Measurements from ENCODE around the gene DVL2. TPM values are rescaled to one million over a fixed set of nuclear protein-coding genes. Genes with fewer than 3 reads are reported as not detected.

The DVL2 gene
- total and polyA plus RNA-seq, 9 donors = 8.2 to 80.6 (median 55.8) TPM

DNA sequence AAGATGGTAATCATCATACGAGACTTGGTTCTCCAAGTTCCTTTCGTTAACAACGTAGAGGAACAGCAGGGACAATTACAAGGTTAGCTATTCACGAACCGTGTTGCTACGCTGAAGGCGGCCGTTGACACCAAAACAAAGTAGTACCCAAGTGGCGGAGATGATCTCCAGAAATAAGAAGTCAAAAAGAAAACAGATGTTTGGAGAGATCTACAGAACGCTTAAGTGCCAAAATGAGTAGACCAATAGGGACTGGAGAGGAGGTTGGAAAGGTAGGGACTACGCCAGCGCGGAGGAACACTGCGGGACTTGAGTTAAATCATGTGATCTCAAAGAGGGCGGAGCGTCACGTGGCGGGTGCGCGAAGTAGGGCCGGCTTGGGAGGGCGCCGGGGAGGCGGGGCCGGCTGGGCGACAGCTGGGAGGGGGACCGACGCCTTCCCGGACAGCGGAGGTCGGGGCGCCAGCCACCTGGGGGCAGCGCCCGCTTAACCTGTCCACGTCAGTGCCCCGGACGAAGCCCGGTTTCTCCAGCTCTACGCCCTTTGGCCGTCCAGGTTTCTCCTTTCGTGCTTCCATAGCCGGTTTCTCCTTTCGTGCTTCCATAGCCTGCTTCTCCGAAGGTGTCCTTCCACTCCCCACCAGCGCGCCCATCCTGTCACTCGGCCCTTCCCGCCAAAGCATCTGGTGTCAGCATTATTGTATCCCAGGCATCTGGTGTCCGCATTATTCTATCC lies 8.6 kb upstream of the DVL2 start:
- intact Hi-C loops (cut with DNase I) = no loop called here
- Histone ChIP-seq H3K27ac (peak overlapping the region; percentile 91 to 98), H3K36me3 (no peaks in the 10 kb centered on the region), H3K27me3 (no peaks in the 10 kb centered on the region), H3K4me3 (peak overlapping the region; percentile 86), H3K4me1 (ENCODE audit: insufficient read depth) (peaks cover 6% of the 10 kb centered on the region), H3K9me3 (no peaks in the 10 kb centered on the region)
- peak; percentile 97 to 98 (median 97) for DNase-seq
- WGBS, 3 donors = 0 to 1% (median 1%) methylated on average over 49 of the region's 49 CpGs
- TF ChIP-seq EP300 (IDR thresholded peaks at IDR 0.05) (peak; percentile 89), POLR2A (IDR thresholded peaks at IDR 0.05) (peak; percentile 50)
- TF ChIP-seq, protein P1, sequence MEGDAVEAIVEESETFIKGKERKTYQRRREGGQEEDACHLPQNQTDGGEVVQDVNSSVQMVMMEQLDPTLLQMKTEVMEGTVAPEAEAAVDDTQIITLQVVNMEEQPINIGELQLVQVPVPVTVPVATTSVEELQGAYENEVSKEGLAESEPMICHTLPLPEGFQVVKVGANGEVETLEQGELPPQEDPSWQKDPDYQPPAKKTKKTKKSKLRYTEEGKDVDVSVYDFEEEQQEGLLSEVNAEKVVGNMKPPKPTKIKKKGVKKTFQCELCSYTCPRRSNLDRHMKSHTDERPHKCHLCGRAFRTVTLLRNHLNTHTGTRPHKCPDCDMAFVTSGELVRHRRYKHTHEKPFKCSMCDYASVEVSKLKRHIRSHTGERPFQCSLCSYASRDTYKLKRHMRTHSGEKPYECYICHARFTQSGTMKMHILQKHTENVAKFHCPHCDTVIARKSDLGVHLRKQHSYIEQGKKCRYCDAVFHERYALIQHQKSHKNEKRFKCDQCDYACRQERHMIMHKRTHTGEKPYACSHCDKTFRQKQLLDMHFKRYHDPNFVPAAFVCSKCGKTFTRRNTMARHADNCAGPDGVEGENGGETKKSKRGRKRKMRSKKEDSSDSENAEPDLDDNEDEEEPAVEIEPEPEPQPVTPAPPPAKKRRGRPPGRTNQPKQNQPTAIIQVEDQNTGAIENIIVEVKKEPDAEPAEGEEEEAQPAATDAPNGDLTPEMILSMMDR (IDR thresholded peaks at IDR 0.05) = peak in 1 of 3 donors; percentile 23

DNA sequence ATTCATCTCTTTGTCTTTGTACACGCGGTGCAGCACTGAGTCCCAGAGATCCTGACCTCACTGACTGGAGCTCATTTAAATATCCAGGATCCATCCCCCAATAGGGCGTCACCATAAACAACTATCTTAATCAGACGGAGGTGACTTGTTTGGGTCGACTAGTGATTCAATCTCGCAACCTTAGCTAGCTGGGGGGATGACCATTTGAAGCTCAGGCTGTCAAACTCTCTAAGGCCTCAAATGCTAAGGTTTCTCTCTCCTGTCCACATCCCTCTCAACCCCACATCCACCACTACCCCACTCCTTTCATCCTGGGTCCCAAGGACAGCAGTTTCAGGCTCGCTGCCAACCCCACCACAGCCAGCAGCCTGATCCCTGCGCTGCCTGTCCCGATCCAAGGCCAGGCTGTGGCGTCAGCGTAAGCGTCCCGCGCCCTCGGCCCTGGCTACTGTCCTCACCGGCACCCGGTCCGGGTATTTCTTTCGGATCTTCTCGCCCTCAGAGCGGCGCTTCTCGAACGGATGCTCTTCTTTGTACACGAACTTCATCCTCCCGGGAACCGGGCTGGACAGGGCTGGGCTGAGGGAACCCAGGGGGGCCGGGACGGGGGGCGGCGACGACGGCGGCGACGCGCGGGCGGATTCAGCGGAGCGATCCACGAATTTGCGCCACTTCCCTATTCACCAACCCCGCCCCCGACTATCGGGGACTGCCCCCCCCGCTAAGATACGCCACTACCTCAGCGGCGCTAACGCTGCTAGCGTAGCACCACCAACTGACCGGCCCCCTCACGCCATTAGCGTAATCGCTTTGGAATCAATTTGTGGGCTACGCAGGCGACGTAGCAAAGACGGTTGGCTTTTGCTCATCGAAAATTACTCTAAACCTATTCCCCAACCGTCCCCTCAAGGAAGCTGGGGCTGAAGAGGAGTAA lies 7.7 kb upstream of the DVL2 start, which contains the start of gene GABARAP:
GABARAP (minus strand) TSS at position 667 of the 934 bp plus-strand sequence; CDS start at position 548, 119 bp downstream.
- Histone ChIP-seq H3K36me3 (no peaks in the 10 kb centered on the region), H3K9me3 (no peaks in the 10 kb centered on the region), H3K27ac (peak within 1 kb of the TSS; percentile 91 to 98), H3K27me3 (no peaks in the 10 kb centered on the region), H3K4me1 (ENCODE audit: insufficient read depth) (peaks cover 7% of the 10 kb centered on the region), H3K4me3 (peak within 1 kb of the TSS; percentile 86)
- no peak for TF ChIP-seq EP300 (IDR thresholded peaks at IDR 0.05)
- peak; percentile 82 for TF ChIP-seq POLR2A (IDR thresholded peaks at IDR 0.05)
- WGBS, 3 donors = 0 to 1% (median 0%) methylated on average over 56 to 62 of the region's 62 CpGs
- intact Hi-C loops (cut with DNase I) = no loop called here
- DNase-seq = peak; percentile 94 to 98 (median 97)

DNA sequence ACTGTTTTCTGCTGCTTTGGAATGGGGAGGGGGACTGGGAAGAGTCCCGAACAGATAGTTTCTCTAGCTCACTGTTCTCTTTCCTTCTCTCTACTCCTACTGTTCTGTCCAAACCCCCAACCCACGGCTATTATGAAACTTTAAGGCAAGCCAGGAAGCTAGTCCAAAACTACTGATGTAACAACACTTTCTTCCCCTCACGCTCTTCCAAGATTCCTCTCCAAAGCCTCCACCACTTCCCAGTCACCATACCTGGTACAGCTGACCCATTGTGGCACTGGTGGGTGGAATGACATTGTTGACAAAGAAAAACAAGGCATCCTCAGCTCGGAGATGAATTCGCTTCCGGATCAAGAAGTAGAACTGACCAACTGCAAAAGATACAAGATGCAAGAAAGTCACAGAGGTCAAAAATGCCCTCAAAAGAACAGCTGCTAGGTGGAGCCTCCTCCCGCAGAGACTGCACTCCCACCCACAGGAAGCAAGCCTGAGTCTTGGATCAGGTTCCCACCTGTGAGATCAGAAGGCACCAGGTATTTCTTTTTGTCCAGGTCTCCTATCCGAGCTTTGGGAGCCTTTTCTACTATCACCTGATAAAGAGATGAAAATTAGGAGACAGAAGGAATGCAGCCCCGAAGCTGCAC lies 6.9 kb upstream of the DVL2 start:
- intact Hi-C loops (cut with DNase I) = no loop called here
- 24 to 26% (median 24%) methylated on average over 9 of the region's 9 CpGs for WGBS, 3 donors
- H3K36me3 ChIP-seq = no peaks in the 10 kb centered on the region
- H3K4me3 ChIP-seq = peak overlapping the region; percentile 86
- no peak for DNase-seq
- peaks cover 7% of the 10 kb centered on the region for H3K4me1 ChIP-seq (ENCODE audit: insufficient read depth)
- TF ChIP-seq EP300 (IDR thresholded peaks at IDR 0.05) (no peak), POLR2A (IDR thresholded peaks at IDR 0.05) (no peak)
- TF ChIP-seq, protein P1 (IDR thresholded peaks at IDR 0.05) = no peak
- peak overlapping the region; percentile 91 to 98 for H3K27ac ChIP-seq
- no peaks in the 10 kb centered on the region for H3K9me3 ChIP-seq
- H3K27me3 ChIP-seq = no peaks in the 10 kb centered on the region

DNA sequence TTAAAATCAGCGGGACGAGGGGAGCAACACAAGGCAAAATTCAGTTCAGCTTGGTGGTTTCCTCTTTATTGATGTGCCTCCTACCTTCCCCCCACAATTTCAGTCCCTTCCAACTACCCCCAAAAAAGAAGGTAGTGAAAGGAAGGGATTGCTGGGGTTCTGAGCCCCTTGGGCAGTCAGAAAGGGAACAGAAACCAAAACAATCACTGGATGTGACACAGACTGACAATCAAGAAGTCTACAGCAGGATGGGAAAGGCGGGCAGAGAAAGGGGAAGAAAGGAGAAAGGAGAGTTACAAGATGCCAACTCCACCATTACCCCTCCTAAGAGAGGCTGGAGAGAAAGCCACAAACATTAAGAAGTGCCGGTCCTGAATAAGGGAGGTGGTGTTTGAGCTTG lies 6.1 kb upstream of the DVL2 start:
- TF ChIP-seq POLR2A (IDR thresholded peaks at IDR 0.05) (no peak), EP300 (IDR thresholded peaks at IDR 0.05) (no peak)
- TF ChIP-seq, protein P1 (IDR thresholded peaks at IDR 0.05) = no peak
- DNase-seq = no peak
- Histone ChIP-seq H3K9me3 (no peaks in the 10 kb centered on the region), H3K4me1 (ENCODE audit: insufficient read depth) (peaks cover 7% of the 10 kb centered on the region), H3K27me3 (no peaks in the 10 kb centered on the region), H3K27ac (peak overlapping the region in 1 of 2 donors; percentile 98), H3K36me3 (no peaks in the 10 kb centered on the region), H3K4me3 (no peak overlapping the region)
- WGBS, 3 donors = 63 to 66% (median 64%) methylated on average over 4 of the region's 4 CpGs
- intact Hi-C loops (cut with DNase I) = no loop called here

Data from ovary (tissue), 9 donors.